T-helper 22 cell (primary cell): ENCODE results near the gene MACROD2.

ENCODE experiments used
- DNase-seq: peaks from one replicate; pipeline ENCODE4 v3.0.0-alpha.2; 2020; ENCODE audit warnings: low read depth

MACROD2 gene

DNA sequence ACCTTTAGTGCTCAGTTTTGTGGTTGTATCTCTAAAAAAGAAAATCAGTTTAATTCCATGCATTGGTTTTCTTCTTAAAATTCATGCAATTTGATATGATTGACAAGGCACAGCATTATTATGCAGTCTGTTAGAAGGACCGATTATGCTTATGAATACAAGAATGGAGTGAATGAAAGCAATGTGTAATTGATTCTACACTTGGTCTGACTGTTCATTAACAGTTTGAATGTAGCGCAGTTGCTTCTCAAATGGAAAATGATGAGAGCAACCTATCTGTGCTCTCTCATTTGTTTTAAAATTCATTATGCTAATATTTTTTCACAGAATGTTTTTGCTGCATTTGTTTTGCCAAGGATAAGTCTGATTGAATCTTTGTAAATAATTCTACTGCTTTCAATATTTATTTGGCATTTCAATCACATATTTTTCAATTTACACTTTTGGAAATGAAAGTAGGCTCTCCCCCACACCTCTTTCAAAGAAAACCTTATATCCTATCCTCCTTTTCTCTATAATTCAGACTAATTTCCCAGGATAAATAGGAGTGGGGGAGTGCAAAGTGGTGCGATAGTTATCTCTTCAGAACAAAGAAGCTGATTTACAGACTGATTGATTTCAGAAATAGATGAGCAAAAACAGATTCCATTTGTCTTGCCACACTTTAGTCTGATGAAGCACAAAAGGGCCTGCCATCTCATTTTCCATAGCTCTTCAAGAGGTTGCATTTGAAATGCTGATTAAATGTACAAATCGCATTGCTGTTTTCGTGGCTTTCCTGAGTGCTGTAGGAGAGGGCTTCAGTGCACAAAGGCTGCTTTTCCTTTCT, 1227.4 kb downstream of the MACROD2 start:
- DNase-seq = no peak

DNA sequence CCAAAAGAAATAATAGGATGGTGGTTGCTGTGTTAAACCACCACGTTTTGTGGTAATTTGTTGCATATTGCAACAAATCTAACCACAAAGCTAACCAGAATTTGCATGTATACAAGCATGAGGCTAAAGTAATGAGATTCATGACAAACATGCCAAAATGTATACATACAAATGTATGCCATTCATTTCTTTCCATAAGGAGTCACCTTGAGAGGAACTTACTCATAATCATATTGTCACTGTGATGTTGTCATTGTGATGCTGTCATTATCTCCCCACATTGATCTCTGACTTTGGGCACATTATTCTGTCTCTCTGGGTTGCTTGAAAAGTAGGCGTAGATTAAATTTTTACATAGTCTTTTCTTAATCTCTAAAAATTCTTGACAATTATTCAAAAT, 1228.9 kb downstream of the MACROD2 start:
- DNase-seq = no peak

DNA sequence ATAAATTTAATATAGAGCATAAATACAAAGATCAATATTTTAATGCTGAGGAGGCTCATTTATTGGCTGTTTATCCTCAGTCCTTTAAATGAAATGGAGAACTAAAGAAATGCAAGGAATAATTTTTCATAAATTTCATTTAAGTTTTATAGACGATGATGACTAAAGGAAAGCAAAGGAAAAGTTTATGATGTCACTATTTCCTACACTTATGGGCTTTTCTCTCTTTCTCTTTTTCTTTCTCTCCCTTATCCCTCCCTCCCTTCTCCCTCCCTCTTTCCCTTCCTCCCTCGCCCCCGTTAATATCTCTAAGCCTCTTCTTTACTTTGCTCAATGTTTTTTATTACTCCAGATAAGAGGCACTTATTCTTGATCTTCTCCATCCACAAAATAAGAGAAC, 1231.8 kb downstream of the MACROD2 start:
- no peak for DNase-seq

DNA sequence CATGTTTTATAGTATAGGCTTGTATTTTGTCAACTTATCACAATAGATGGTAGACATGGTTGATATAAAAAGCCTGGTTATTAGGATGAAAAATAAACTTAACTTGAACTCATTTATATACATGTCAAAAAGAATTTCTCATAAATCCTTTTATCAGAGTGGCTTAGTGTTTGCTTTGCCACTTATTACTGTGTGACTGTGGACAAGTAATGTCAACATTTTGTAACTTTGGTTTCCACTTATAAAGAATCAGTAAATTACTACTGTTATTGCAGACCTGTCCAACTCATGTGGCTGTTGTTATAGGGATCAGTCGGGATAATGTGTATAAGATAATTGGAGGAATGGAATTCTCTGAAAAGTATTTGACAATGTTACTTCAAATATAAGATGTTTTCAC, 1236.9 kb downstream of the MACROD2 start:
- no peak for DNase-seq

DNA sequence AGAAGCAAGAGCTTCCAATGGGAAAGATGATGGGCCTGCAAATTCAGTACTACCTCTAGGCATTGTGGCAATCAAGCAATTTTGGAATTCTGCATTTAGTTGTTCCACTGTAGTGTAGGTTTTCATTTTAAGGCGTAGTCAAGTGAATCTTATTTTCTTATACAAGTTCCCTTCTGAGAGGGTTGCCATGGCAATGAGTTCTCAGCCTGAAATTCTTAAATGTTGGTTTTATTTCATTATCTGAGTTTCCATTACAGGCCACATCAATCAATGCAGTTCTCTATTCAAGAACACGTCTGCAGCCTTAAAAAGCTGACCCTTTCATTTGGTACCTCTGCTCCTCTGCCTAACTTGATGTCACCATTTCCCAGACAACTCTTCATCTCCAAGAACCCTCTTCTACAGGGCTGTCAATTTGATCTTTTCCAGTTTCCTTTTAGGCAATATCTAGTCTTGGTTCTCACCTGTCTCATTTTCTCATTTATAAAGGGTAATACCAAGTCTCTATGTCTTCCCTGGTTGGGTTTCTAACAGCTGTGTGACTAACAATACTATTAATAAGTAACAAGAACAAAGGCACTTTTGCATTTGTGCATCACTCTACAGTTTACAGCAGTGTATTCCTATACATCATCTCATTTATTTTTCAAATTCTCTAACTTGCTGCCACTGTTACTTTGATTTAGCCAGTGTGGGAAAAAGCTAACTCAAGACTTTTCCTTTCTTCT, 1240.3 kb downstream of the MACROD2 start:
- no peak for DNase-seq

DNA sequence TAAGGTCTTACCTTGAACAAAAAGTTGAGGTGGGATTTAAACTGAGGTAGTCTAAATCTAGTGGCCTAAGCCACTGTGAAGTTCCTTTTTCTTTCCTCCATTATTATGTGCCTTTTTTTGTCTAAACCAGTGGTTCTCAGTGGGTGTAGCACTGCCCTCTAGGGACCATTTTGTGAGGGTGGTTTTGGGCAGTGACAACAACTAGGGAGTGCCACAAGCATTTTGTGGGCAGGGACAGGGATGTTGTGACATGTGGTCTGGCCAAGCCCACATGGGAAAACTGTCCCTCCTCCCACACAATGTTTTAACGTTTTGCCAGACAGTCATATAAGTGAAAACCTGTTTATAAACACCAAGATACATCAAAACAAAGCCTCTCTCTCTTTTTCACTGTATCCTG, 1241.5 kb downstream of the MACROD2 start:
- DNase-seq = no peak

DNA sequence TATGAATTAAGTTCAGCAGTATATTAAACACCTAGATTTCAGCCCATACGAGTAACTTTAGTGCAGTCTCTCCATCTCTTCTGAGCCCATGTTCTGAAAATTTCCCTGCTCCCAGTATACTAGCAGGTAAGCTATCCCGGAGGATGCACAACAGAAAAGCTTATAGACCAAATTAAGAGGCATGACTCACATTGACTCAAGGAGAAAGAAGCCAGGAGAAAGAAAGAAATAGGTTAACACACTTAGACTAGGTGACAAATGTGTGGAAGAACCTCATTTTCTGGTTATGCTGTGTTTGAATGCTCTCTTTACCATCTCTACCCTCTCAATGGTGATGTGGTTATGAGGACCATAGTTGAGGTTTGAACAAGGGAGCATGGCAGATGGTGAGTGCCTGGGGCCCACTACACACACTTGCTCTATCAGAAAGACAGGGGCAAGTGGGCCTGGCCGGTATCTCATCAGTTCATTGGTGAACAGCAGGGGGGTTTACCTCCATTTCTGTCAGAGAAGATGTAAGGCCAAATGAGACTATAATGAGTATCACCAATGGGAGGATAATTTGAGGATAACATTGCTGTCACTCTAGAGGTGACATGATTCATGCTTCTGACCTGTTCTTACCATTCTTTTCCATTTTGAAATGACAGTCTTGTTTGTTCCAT, 1244.4 kb downstream of the MACROD2 start:
- no peak for DNase-seq

DNA sequence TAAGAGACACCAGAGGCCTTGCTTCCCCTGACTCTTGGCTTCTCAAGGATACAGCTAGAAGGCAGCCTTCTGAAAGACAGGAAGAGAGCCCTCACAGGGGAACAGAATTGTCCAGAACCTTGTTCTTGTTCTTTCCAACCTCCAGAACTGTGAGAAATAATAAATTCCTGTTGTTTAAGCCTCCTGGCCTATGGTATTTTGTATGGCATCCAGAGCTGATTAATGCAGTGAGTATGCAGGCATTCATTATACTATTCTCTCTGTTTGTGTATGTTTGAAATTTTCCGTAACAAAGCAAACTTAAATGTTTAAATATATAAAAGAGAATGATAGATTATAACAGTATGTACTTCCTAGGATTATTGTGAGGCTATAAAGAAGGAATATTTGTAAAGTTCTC, 1245.5 kb downstream of the MACROD2 start:
- no peak for DNase-seq

DNA sequence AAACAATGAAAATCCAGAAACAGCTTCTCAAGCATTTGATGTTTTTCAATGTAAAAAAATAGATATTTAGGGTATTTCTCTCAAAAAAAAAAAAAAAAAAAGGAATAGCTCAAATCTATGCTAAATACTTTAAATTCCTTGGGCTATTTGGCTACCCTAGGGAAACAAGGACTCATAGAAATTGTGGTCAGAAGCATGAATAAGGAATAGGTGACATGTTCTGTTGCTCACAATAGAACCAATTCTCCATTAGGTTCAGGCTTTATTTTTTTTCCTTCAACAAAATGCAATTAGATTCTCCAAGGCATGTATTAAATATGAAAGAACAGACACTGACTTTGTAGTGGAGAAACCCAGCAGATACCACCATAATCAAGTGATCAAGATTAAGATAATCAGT, 1246.4 kb downstream of the MACROD2 start:
- no peak for DNase-seq

DNA sequence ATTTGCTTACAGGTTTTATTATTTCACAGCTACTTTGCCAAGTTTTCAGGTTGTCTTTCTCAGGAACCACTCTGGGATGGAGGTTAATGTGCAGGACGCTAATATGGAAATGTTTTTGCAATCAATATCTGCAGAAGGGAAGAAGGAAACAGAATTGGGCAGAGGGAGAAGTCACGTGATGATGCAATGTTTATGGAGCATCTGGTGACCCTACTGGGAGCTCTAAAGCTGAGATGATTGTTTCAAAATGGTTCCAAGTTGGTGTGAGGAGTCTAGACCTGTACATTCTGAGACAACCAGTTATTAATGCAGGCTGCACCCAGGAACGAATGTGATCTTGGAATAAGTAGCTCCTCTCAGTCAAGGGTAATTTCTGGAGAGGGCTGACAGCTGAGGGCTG, 1247.5 kb downstream of the MACROD2 start:
- no peak for DNase-seq

DNA sequence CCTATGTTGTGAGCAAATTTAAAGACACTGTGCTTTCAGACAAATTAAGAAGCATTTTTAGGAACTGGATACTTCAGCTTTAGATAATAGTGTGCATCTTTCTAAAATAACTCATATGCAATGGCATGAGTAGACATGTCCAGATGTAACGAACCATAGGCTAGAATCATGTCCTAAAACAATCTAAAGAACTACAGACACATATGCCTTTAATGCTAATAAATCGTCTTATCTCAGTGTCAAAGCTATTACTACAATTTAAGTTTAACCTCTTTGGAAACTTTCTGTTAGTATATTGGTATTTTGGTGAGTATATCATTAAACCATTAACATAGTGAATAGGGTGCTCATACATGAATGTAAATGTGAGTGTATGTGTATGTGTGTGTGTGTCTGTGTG, 1250.6 kb downstream of the MACROD2 start:
- no peak for DNase-seq

DNA sequence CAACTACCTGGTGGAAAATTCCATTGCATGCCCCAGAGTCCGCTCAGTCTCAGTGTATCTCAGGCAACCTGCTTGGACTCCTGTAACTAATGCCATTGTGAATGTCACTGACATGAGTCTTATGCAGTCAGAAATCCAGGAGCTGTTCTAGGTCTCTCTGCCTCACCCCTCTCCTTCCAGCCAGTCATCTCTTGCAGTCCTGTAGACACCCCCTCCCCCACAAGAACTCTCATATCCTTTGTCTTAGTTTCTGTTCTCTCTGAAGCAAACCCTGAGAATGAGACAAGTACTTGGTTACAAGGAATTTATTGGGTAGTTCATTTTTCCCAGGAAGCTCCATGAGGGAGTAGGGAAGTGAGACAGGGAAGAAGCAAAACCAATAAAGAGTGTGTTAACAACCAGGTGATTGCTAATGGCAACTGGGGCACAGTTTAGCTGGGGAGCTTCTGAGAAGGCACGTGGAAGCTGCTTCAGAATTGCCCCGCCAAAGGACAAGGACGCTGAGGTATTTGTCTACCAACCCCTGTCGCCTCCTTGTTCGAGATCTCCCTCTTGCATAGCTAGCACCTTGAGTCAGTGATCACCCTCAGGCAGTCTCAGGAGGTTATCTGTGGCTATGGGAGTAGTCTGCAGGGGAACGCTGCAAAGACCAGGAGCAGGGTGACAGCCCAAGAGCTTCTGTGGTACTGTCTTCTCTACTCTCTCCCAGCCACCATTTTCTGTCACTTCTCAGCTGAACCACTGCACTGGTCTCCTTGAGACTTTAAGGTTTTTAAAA, 1253.5 kb downstream of the MACROD2 start:
- no peak for DNase-seq

DNA sequence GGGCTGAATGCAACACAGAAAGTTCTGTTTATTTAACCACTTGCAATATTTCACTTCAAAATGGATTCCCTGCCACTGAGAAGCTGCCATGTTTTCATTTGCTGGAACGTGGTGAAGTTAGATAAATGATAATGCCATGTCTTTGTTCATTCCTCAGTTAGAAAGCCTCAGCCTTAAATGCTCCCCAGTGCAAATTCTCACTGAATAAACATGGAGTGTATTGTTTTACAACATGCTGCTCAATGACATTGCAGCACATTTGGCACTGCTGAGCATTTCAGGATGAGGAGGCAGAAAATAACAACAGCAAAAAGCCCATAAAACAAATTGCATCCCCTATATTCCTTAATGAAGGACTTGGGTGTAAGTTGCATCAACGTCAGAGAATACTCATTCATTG, 1255.9 kb downstream of the MACROD2 start:
- DNase-seq = no peak

DNA sequence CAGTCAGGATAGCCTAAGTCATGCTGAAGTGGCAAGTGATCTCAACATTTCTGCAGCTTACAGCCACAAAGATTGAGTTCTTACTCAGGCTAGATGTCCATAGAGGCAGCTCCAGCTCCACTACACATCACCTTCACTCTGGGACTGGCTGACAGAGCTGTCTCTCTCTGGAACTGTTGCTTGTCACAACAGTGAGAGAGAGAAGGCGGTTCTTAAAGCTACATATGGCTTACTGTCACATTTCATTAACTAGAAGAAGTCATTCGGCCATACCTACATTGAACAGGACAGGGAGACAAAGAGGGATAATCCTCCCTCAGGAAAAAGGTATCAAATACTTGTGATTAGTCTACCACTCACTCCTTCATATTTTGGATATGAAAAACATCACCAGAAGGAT, 1257.0 kb downstream of the MACROD2 start:
- no peak for DNase-seq

DNA sequence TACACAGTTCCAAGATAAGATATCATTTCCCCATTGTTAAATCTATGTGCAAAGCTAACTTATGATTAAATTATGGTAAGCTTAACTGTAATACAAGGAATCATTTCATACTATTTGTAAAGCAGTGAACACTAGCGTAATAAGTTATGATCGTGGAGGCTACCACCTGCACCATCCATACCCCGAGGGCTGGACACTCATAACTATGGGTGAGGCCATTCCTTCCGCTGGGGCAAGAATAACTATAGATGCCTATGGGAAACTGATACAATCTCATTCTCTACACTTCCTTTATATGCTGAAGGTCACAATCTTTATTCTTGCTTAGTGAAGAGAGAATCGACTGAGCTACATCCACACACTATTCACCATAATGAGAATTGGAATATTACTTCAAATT, 1258.1 kb downstream of the MACROD2 start:
- DNase-seq = no peak

DNA sequence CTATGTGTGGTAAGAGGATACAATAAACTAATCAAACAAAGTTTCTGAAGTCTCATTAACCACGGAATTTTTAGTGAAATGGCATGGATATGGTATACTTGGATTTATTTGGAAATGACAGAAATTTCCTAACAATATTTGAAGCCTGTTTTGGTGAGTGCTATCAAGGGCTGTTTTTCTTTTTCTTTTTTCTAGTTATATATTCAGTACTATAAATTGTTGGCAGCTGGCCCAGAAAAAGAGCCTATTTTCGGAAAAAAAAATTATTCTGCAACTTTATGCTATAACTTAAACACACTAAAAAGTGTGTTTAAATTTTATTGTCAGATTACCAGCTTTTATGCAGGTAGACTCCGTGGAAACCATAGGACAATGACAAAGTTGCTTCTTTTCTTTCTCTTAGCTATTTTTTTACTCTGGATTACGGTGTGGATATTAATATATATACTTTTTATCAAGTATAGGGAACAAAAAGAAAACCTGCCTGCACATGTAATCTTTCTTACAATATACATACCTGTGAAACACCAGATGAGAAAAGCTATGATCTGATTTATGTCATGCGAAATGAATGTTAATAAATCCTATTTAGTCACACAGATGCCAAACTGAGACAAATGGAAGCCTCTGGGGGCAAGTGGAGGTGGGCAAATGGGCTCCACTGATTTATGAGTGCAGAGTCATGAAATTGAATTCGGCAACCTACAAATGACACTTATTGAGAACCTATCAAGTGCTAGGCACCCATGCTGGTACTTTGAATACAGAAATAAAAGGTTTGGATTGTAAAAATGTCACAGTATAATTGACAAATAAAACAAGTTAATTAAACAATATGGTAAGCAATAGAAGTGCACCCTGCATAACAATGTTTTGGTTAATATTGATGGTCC, 1261.6 kb downstream of the MACROD2 start:
- DNase-seq = no peak

DNA sequence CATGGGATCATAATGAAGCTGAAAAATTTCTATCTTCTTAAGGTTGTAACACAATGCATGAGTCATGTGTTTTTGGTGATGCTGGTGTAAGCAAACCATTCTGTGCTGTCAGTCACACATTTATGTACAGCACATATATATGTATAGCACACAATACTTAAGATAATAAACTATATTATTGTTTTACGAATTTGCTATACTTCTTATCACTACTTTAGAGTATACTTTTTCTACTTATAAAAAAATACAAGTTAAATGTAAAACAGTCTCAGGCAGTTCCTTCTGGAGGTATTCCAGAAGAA, 1262.2 kb downstream of the MACROD2 start:
- DNase-seq = no peak

DNA sequence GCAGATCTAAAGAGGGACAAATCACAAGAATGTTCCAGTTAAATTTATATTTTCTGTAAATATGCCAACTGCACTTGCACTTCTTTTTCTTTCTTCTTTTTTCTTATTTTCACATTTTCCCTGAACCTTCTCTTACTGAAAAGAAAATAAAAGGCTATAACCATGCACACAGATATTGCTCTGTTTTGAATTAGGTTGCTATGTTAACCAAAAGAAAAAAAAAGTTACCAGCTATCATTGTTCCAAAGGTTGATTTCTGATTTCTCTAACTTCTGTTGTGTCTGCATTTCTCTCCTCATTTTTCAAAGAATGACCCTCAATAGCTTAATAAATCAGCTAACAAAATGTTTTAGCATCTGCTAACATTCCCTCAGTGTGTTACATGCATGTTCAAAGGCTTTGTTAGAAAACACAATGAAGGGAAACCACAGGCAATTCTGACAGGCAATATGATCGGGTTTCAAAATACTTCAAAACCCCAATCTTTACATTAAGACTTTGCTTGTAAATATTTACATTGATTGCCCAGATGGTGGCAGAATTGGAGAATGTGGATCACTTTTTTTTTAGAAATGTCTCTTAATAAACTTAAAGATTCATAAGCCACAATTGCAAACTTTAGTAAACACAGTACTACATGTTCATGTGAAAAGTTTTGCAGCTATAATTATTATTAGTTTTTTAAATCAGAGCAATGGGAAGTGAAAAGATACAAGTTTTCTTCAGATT, 1270.4 kb downstream of the MACROD2 start:
- no peak for DNase-seq

DNA sequence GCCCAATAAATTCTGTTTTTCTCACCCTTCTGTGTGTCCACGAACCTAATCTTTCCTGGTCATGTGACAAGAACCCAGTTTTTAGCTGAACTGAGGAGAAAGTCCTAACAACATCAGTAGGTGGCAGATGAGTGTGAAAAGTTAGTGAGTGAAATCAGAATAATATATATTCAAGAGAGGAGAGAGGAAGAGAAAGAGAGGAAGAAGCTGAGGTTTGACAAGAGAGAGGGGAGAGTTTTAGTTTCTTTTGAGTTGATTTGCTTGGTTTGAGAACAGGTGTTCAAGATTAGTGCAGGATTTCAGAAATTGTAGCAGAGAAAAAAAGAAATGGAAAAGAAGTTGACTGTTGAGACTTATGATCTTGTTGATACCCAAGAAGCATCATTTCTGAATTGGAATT, 1272.6 kb downstream of the MACROD2 start:
- DNase-seq = no peak

DNA sequence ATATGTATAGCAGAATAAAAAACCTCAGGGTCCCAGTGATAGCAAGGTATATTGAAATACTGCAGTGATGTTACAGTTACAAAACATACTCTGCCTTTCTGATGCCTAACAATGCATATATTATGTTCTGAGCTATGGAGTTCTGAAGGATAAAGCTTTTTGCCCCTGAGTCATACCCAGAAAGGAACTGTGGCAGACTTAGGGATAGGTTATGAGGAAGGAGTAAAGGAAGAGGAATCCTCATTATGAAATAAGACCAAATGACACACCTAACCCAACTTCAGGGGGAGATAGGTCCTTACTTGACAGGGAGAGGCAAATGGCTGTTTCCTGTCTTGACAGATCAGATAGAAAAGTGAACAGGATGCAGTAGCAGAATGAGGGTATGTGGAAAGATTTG, 1282.7 kb downstream of the MACROD2 start:
- no peak for DNase-seq

DNA sequence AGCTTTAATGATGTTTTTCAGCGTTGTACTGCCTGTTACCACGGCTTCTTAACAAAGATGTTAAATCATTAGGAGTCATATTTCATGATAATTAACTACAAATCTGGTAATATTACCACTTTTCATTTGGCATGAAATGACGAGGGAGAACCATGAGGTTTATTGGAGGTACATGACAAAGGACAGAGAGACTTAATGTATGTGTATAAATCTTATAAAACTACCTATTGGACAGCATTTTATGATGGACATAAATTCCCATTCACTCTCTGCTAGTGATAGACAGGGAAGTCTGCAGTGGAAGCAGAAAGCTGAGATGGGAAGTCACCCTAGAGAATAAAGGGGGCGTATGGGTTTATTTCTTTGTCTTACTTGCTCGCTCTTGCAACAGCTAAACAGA, 1292.0 kb downstream of the MACROD2 start:
- no peak for DNase-seq
